Activated naive CD8-positive, alpha-beta T cell treated with anti-CD3 and anti-CD28 coated beads, Interleukin-2, amount 50 U/mL, for 16 hours (primary cell): ENCODE data around the gene NEGR1.

ENCODE experiments used
- DNase-seq: peaks from one replicate; pipeline ENCODE4 v3.0.0-alpha.2; 2020; ENCODE audit warnings: low read depth, low spot score

Gene NEGR1

DNA sequence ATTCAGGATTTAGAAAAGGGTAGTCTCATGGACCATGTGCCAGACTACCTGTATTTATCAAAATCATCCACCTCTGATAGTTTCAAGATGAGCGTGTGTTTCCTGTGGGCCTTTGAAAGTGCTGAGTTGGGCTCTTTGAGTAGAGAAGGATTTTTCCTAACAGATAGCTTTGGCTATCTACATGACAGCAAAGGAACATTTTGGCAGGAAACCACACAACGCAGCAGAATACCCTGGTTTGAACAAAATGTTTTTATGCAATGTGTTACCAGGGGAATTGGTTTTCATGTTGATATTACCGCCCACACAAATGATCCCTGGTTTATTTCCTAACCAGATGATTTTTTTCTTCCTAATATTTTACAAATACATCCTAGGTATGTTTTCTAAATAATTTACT, 431.4 kb downstream of the NEGR1 start:
- DNase-seq, result no peak

DNA sequence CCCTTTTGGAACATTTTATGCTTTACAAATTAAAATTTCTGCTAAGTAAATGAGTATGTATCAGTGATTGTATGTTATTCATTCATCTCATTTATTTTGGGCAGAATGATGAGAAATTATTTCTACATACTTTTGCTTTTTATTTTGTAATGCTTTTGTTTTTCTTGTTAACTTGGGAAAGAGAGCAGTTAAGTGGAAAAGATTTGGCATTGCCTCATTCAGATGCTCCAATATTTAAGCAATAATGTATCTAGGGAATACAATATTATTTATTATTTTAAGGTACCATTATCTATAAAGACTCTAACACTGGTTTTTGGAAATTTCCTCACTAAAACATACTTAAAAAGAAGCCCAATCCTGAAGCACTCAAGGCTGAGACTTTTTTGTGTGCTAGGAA, 431.8 kb downstream of the NEGR1 start:
- DNase-seq, result no peak

DNA sequence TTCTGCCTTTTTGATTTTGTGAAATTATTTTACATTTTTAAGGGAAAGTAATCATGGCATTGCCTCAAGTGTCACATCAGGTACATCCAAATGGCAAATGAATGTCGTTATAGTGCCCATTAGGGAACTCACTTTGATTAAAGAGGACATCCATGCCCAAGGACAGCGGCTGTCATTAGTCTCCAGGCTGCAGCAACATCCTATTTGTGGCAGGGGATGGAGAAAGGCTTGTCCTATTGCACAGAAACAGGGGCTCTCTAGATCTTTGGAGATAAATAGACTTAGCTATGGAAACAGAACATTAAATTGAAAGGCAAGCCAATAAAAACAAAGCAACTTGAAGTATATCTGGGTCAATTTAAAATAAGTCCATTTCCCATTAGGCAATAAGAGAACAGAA, 439.3 kb downstream of the NEGR1 start:
- DNase-seq, result no peak

DNA sequence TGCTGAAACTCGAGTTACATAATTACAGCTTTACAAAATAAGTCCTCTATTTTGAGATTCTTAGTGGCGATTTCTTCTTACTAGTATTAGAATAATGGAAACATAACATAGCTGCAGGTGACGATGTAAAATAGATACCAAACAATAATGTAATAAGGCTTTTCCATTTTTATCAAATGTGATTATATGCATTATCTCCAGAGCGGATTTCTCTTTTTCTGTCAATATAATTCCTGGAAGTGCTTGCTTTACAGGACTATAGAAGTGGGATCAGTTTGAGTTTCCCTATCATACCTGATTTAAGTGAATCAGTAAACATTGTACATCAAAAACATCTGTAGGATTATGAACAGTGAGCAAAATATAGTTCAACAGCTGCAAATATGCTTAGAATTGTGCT, 442.5 kb downstream of the NEGR1 start:
- DNase-seq, result no peak

DNA sequence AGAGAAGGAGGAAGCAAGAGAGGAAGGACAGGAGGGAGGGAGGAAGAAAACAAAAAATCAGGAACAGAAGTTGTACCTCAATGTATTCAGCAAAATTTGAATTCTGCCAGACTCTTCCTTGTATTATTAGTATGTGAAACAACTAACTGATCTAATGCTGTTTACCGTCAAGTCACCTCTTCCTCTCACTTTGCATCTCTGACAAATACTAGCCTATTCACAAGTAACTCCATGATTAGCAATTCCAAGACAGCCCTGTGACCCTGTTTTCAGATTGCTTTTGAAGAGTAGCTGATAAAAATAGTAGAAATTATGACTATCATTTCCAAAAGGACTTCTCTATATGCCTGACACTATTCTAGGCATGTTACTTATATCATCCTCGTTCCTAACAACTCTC, 445.4 kb downstream of the NEGR1 start:
- DNase-seq, result no peak

DNA sequence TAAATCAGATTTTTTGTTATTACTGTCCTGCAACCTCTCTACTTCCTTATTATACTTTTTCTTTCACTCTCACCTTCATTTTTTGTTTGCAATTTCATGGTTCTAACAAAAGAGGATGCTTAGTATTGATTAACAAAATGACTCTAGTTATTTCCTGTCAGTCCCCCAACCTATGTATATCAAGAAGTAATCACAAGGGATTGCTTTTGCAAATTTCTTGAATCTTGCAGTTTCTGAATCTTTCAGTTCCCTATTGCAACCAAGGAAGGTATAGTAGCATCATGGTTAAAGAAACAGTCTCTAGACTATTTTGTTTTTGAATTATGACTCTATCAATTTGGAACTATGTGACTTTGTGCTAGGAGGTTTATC, 446.9 kb downstream of the NEGR1 start:
- no peak for DNase-seq

DNA sequence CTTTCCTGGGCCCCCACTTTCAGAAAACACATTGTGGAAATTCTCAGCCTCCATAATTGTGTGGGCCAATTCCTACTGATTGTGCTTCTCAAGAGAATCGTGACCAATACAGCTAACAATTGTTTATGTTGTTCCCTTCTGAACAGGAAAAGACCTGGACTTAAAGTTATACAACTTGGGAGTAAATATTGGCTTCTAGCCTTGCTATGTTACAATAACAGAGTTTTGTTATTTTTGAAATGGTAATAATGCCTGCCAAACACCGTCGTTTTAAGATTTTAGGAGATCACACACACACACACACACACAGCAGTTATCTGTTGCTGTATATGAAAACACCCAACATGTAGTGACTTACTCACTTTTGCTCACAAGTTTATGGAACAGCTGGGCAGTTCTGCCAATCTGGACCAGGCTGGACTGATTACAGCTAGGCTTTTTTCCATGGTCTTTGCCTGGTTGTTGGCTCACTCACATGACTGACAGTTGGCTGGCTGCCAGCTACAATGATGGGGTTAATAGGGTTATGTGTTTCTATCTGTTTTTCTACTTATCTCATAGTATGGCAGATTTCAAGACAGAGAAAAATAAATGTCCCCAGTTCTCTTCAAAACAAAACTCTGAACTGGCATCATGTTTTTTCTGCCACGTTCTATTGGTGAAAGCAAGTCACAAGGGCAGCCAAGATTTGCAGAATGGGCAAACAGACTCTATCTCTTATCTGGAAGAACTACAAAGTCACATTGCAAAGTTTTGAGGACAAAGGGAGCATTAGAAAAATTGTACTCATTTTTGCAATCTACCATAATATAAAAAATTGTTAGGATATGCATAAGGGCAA, 447.5 kb downstream of the NEGR1 start:
- no peak for DNase-seq

DNA sequence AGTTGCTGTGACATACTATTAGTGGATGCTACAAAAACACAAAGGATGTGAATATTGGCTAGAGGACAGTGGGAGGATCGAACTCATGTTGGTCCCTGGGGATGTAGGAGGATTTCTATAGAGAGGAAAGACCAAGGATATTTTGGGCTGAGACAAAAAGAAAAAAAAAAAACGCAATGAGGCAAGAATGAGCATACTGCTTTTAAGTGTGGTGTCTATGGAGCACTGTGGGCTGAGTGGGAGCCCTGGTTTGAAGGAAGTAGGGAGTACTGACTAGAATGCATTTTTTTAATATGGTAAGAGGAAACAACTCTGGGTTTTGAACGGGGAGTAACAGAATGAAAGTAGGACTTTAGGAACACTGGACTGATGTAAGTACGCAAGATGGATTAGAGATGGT, 450.7 kb downstream of the NEGR1 start:
- no peak for DNase-seq

DNA sequence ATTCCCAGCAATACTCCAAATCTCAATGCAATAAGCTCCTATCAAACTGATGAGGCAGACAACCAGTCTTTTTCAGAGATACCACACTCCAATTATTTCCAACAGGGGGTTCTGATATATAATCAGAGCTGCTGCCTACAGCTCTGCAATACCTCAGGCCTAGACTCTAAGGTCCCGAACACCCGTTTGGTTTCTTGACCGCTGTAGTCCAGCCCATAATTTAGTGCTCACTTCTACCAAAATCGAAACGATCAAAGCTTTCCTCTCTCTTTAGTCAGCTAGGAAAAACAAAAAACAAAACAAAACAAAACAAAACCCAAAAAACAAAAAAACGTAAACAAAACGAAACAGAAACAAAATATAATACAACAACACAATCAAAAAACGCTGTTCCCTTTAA, 453.0 kb downstream of the NEGR1 start:
- DNase-seq, result no peak

DNA sequence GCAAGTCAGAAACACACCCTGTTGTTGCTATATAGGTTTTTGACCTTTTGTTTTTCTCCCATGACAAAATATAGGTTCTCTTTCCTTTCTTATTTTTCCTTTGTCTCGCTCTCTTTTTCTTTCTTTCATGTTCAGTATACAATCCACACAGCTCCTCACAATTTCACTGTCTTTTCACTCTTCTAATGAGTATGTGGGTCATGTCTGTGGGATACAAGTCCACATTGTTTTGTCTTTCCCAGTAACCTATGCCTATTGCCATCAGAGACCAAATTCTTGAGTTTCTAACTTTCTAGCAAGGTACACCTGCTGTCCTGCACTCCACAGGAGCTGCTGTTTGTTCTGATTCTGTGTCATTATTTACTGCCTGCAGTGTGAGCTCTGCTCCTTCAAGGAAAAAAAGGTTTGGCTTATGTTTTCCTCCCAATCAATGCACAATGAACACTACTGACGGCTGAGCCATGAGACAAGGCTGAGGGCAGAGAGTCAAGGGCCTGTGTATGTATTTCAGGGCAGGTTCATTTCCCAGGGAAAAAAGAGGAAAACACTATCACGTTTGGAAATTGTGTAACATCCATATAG, 453.8 kb downstream of the NEGR1 start:
- no peak for DNase-seq

DNA sequence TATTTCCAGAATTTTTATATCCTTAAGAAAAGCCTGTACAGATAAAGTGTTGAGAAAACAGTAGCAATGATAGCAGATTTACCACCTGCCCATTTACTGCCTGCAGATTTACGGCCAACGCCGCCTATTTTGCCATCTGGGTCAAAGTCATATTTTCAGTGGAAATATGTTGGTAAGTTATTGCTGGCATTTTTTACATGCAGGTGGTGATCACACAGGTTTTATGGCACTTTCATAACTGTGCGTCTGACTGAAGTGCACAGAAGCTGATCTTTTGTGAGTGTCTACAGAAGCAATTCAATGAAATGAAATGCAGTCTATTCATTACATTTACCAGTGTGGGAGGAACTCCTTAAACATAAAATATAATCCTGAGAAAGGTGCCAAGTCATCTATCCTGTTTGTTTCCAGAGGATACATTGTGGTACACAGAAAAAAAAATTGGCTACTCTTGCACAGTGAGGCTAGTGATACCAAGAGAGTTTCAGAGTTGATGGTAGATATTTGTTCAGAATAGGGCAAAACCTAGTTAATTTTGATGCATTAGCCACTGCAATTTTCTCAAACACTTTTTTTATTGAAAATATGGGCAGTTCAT, 458.5 kb downstream of the NEGR1 start:
- no peak for DNase-seq

DNA sequence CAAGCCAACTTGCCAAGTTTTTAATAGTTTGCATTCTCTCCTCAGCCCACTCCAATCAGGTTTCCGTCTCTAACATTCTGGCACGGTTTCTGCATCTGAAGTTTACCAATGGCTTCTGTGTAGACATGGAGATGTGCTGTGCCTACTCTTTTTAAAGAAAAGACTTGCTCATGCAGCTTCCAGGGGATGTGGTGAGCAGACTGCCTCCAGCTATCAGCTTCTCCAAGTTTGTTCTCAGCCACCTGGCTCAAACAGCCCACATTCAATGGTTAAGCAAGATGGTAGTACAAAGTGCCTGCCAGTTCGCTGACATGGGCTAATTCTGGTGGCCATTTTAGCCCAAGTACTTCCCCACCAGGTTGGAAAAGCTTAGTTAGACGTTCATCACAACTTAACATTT, 465.3 kb downstream of the NEGR1 start:
- no peak for DNase-seq

DNA sequence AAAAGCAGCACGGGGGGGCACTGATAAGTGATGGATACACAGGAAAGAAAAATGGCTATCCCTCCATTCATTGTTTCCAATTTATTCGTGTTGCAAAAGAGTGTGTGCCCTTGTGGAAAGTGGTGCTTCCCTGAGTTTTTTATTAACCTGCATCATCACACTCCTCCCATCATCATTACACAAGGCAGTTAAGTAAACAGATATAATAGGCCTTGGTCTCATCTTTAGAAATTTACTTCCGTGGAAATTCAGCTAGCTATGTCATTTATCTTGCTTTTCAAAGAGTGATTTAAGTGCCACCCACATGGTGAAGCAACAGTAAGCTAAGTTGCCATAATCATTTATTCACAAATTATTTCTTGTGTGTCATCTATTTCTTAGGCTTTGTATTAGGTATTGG, 473.3 kb downstream of the NEGR1 start:
- DNase-seq, result no peak

DNA sequence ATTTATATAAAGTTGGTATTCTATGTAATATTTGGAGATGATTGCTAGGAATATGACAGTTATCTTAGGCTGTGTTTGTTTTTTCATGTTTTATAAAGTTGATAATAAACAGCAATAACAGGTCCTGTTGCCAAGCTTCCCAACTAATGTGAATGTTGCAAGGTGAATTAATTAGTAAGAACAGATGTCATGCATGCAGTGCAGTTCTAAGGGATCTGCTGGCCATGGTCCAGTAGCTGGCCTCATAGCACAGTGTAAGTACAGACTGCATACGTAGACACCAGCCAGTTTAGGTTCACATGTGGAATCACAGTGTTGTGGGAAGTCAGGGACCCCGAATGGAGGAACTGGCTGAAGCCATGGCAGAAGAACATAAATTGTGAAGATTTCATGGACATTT, 478.2 kb downstream of the NEGR1 start:
- no peak for DNase-seq

DNA sequence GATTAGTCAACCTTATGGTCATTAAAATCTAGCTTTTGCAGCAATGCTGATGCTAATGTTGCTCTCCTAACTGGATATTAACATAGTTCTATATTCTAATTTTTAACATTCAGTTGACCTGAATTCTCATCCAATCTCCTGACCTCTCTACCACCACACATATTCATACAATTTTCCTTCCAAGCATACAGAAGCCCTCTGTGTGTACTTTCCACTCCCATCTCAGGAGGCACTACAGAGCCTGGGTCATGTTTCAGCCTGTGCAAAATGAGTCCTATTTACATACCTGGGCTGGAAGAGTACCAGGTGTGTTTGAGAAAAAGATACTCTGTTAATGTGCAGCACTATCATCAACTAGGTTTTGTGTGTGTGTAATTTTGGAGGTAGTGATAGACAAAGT, 486.3 kb downstream of the NEGR1 start:
- no peak for DNase-seq

DNA sequence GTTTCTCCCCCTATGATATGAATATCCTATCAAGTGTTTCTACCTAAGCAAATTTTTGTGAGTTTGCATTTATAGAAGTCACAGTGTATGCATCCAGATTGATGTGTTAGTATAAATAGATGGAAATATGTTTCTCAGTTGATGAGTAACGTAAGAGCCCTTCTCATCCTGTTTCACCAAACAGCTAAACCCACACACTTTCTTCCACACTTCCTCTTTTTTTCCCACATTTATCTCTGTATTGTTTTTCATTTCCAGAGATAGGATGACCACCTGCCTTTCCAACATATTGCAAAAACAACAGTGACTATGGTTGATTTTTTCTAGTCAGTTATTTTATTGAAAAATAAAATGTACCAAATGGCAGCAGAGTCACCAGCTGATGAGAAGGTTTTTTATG, 490.1 kb downstream of the NEGR1 start:
- DNase-seq, result no peak

DNA sequence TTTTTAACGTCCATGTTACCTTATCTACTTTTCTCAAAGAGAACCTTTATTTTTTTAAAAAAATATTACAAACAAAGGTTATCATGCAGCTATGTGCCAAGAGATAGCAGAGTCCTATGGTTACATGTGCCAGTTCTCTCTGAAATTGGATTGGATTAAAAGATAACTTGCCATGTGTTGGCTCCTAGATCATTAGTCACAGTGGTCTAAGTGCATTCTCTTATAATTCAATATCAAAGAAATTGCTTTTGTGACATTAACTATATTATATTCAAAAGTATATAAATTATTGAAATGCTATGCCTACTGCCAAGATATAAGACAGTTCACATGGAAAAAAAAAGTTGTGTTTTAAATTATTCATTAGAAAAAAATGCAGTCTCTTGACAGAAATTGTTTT, 494.2 kb downstream of the NEGR1 start:
- no peak for DNase-seq

DNA sequence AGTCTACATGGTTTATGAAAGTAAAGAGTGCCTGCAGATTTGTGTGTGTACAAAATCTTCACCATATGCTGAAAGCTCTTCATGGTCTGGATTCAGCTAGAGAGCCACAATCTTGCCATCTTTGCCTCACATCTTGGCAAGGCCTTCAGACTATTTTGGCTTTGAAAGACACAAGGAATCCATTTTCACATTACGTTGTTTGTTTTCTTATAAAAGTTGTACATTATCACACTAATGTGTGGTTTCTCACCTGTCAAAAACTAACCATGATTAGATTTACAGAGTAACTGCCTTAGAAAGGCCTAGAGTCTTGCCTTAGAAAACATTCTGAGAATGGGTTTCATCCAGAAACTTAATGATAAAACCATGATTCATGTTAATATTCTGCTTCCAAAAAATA, 494.6 kb downstream of the NEGR1 start:
- DNase-seq, result no peak

DNA sequence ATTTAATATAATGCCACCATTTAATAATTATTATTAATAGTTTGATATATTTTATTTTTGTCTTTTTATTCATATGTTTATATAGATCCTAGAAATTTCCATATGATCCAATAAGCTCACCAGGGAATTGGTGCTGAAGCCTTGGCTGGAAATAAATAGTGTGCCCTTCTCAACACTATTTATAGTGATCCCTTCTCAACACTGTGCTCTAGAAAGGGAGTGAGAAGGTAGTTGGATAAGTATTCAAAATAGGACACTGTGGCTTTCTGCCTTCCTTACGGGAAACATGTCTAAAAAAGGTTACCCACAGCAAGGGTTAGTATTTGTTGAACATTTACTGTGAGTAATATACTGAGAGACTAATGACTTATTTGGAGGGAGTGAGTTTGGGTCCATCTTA, 496.1 kb downstream of the NEGR1 start:
- DNase-seq, result no peak

DNA sequence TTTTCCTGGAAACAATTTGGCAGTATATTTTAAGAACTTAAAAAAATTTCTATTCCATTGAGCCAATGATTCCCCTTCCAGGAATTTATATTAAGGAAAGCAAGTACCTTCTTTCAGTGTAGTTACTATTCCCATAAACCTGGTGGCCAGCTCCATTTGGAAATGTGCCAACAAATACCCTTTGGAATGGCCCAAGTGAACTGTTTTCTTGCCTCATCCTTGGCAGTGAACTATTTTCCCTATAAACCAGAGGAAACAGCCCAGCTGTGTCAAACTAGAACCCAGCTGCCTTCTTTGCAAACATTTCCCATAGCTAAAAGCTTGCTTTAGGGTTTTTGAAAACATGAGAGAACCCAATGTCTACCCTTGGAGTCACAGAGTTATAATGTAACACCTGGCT, 496.9 kb downstream of the NEGR1 start:
- no peak for DNase-seq

DNA sequence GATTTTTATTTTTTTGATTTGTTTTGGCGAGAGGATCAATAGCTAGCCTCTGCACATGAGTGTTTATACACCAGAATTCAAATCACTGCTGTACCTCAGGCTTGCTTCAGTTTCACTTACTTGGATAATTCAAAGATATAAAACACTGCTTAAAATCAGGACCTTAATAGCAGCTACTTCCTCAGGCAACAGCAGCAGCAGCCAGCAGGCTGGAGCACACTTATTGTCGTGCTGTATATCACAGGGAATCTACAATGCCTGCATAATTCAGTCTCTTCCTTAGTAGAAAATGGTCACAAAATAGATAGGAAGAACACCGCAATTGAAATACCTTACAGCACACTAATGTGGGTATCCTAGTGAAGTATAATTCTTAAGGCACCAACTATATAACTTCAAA, 497.3 kb downstream of the NEGR1 start:
- DNase-seq, result no peak

DNA sequence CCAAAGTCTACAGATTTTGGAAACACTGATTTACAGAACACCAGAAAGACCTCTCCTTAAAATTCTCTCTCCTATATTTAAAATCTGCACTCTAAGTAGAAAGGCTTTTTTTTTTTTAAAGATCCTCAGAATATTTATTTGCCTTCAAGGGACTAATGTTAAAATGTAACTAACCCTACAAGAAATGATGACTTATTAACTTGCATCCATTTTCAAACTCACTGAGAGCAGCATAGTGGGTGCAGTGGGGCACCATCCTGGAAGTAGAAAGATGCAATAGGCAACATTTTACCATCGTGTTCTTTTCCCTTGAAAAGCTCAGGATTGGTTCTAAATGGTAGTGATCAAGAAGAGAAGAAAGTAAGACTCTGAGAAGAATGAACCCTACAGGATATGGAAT, 498.1 kb downstream of the NEGR1 start:
- DNase-seq, result no peak

DNA sequence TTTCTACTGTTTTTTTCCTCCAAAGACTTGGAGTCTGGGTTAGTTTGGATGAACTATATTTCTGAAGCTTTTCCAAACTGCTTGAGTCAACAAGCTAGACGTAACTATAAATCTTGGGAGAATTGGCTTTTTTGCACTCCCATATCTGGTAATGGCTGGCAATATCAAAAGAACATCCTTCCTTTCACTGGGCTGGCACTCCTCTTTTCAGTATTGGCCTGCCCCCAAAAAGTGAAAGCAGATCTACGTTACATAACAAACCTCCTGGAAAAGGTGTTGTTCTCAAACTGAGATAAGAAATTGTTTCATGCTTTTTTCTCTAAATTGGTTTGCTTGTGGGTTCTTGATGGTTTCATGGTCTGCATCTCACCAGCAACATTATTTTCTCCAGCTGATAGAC, 499.3 kb downstream of the NEGR1 start:
- DNase-seq, result no peak
